Activated naive CD4-positive, alpha-beta T cell treated with anti-CD3 and anti-CD28 coated beads, Interleukin-2, amount 10 ng/mL, durations not matched to agents 7 days and 5 days (primary cell): ENCODE measurements around the gene NOTCH4.
"Not testable (repeated sequence)": the region's sequence is repeated elsewhere in the genome, so short reads cannot be mapped to it uniquely, and the experiment has no call there.

Experiments used
- CTCF ChIA-PET: fragments of 350-600 bp; sonication (Branson Sonifier 250); formaldehyde crosslinking; loops from one replicate; lab custom pipeline; 2021; ENCODE audit warnings: antibody characterized with exemption; lab: Charles Lee
- DNase-seq: peaks from one replicate; pipeline ENCODE4 v3.0.0-alpha.2; 2020
- H3K27ac Mint-ChIP-seq: one replicate; pipeline ENCODE4 v1.8.0; 2021; ENCODE audit warnings: mild to moderate bottlenecking, moderate library complexity, mixed read lengths
- H3K27me3 Mint-ChIP-seq: one replicate; pipeline ENCODE4 v1.8.0; 2021; ENCODE audit warnings: mild to moderate bottlenecking, mixed read lengths
- H3K36me3 Mint-ChIP-seq: one replicate; pipeline ENCODE4 v1.8.0; 2021; ENCODE audit warnings: mixed read lengths
- H3K4me1 Mint-ChIP-seq: one replicate; pipeline ENCODE4 v1.8.0; 2021; ENCODE audit warnings: mixed read lengths
- H3K4me3 Mint-ChIP-seq: one replicate; pipeline ENCODE4 v1.8.0; 2021; ENCODE audit warnings: mild to moderate bottlenecking, moderate library complexity, mixed read lengths
- H3K9me3 Mint-ChIP-seq: one replicate; pipeline ENCODE4 v1.8.0; 2021; ENCODE audit warnings: mixed read lengths

NOTCH4 gene

GRCh38 chr6:32223258-32224235 is at the start of gene NOTCH4:
NOTCH4 (minus strand) TSS chr6:32224067; CDS start chr6:32223928, 139 bp downstream.
- H3K4me1 Mint-ChIP-seq = no peaks in the 10 kb centered on the region
- peaks cover 19% of the 10 kb centered on the region for H3K27me3 Mint-ChIP-seq
- no peak within 1 kb of the TSS for H3K4me3 Mint-ChIP-seq

GRCh38 chr6:32271429-32271828 is 47.6 kb upstream of the NOTCH4 start:
- Mint-ChIP-seq H3K27me3 (peaks cover 23% of the 10 kb centered on the region), H3K9me3 (peaks cover 2% of the 10 kb centered on the region), H3K4me3 (peak overlapping the region; percentile 4), H3K4me1 (peaks cover 30% of the 10 kb centered on the region), H3K27ac (peak overlapping the region; percentile 74), H3K36me3 (peaks cover 9% of the 10 kb centered on the region)
- CTCF ChIA-PET = interaction anchor here (0.8 kb wide), 1 partner anchor 17 kb away, joined by 10 read pairs; no protein-coding TSS in a partner anchor
- no peak for DNase-seq

More at GRCh38 chr6:32223258-32224235, at the start of gene NOTCH4:
- no peaks in the 10 kb centered on the region for H3K9me3 Mint-ChIP-seq
- H3K36me3 Mint-ChIP-seq = no peaks in the 10 kb centered on the region
- DNase-seq = no peak
- H3K27ac Mint-ChIP-seq = peak within 1 kb of the TSS; percentile 30
- CTCF ChIA-PET = interaction anchor here (0.8 kb wide), 1 partner anchor 104 kb away, joined by 3 read pairs; no protein-coding TSS in a partner anchor

DNA sequence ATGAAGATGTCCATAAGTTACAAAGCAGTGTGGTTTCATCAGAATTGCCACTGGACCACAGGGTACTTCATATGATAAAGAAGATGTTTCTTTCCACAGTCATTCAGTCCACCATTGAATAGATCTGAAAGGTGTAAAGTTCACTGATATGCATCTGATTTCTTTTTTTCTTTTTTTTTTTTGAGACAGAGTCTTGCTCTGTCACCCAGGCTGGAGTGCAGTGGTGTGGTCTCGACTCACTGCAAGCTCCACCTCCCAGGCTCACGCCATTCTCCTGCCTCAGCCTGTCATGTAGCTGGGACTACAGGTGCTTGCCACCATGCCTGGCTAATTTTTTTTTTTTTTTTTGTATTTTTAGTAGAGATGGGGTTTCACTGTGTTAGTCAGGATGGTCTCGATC is 44.6 kb upstream of the NOTCH4 start:
- H3K36me3 Mint-ChIP-seq = peaks cover 11% of the 10 kb centered on the region
- H3K4me3 Mint-ChIP-seq, DNase-seq, H3K27ac Mint-ChIP-seq, H3K9me3 Mint-ChIP-seq, CTCF ChIA-PET: not testable (repeated sequence)
- H3K4me1 Mint-ChIP-seq = peaks cover 27% of the 10 kb centered on the region
- H3K27me3 Mint-ChIP-seq = peaks cover 23% of the 10 kb centered on the region

DNA sequence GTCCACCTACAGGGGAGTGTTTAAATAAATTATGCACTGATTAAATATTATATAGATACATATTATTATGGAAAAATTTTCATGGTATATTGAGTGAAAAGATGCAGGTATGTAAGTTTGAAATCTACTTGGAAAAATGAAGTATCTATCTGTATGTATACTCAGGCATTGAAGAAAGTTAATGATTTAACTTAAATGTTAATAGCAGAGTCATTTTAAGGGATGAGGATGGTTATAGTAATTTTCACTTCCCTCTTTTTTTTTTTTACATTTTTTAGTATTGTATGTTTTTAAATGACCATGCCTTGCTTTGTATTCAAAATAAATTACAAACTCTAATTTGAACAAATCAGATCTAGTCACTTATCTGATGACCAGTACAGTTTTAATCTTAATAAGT is 43.2 kb upstream of the NOTCH4 start:
- CTCF ChIA-PET = no interaction called here
- H3K27me3 Mint-ChIP-seq = peaks cover 25% of the 10 kb centered on the region
- peaks cover 5% of the 10 kb centered on the region for H3K9me3 Mint-ChIP-seq
- H3K36me3 Mint-ChIP-seq = peaks cover 7% of the 10 kb centered on the region
- peaks cover 15% of the 10 kb centered on the region for H3K4me1 Mint-ChIP-seq
- no peak overlapping the region for H3K4me3 Mint-ChIP-seq
- no peak for DNase-seq
- no peak overlapping the region for H3K27ac Mint-ChIP-seq

- H3K9me3 Mint-ChIP-seq, DNase-seq, H3K36me3 Mint-ChIP-seq, H3K27ac Mint-ChIP-seq, H3K4me3 Mint-ChIP-seq, CTCF ChIA-PET: not testable (repeated sequence)
- Mint-ChIP-seq H3K4me1 (peaks cover 21% of the 10 kb centered on the region), H3K27me3 (peaks cover 31% of the 10 kb centered on the region)
Observed at GRCh38 chr6:32257262-32257661, 33.4 kb upstream of the NOTCH4 start.

DNA sequence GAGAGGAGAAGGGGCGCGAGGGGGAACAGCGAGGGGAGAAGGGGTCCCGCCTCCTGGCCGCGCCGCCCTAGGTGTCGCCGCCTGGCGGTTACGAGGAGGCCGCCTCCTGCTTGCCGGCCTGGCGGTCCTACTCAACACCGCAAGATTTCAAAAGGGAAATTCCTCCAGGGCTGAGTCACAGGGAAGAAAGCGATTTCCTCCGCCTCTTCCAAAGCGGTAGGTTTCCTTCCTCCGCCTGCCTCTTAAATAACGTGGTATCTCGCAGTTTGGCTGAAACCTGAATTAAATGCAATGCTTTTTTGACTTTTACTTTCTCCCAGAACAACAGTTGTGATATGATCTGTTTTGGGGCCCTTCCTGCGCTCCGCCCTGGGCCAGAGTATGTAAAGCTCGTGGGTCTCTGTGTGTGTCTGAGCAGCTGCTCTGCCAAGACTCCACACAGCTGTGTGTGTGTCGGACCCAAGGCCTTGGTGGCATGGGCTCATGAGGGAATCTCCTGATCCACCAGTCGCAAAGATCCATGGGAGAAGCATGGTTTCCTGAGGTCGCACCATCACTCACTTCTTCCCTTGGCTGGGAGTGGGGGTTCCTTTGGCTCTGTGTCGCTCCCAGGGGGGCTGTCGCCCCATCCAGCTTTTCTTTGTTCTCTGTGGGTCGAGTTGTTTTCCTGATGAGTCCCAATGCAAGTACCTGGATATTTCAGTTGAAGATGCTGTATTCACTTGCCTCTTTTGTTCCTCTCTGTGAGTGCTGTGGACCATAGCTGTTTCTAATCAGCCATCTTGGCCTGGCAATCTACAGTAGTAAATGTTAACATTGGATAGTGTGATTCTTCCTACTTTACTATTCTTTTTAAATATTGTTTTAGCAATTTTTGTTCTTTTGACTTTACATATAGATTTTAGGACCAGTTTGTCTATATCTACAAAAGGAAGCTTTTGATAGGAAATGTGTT is 31.6 kb upstream of the NOTCH4 start:
- DNase-seq = peak; percentile 52
- CTCF ChIA-PET = interaction anchor here (0.6 to 3.0 kb wide), 6 partner anchors 10 to 969 kb away, joined by 3 to 20 read pairs (median 4); no protein-coding TSS in a partner anchor
- H3K36me3 Mint-ChIP-seq = no peaks in the 10 kb centered on the region
- H3K27ac Mint-ChIP-seq = no peak overlapping the region
- peaks cover 23% of the 10 kb centered on the region for H3K27me3 Mint-ChIP-seq
- peaks cover 26% of the 10 kb centered on the region for H3K4me1 Mint-ChIP-seq
- H3K9me3 Mint-ChIP-seq = peaks cover 1% of the 10 kb centered on the region
- no peak overlapping the region for H3K4me3 Mint-ChIP-seq

GRCh38 chr6:32254761-32255198 is 30.9 kb upstream of the NOTCH4 start:
- H3K4me3 Mint-ChIP-seq = no peak overlapping the region
- no peak overlapping the region for H3K27ac Mint-ChIP-seq
- CTCF ChIA-PET = interaction anchor here (0.6 to 3.0 kb wide), 5 partner anchors 9 to 970 kb away, joined by 3 to 20 read pairs (median 3); no protein-coding TSS in a partner anchor
- H3K9me3 Mint-ChIP-seq = peaks cover 3% of the 10 kb centered on the region
- DNase-seq = no peak
- H3K4me1 Mint-ChIP-seq = peaks cover 26% of the 10 kb centered on the region
- no peaks in the 10 kb centered on the region for H3K36me3 Mint-ChIP-seq
- peaks cover 23% of the 10 kb centered on the region for H3K27me3 Mint-ChIP-seq

GRCh38 chr6:32252331-32253009 is 28.6 kb upstream of the NOTCH4 start:
- no peak overlapping the region for H3K4me3 Mint-ChIP-seq
- CTCF ChIA-PET = interaction anchor here (0.8 to 1.0 kb wide), 2 partner anchors 57 to 681 kb away, joined by 3 read pairs; no protein-coding TSS in a partner anchor
- no peak overlapping the region for H3K27ac Mint-ChIP-seq
- peaks cover 9% of the 10 kb centered on the region for H3K9me3 Mint-ChIP-seq
- no peaks in the 10 kb centered on the region for H3K36me3 Mint-ChIP-seq
- H3K4me1 Mint-ChIP-seq = peaks cover 26% of the 10 kb centered on the region
- H3K27me3 Mint-ChIP-seq = peaks cover 10% of the 10 kb centered on the region
- no peak for DNase-seq

GRCh38 chr6:32249262-32249661 is 25.4 kb upstream of the NOTCH4 start:
- Mint-ChIP-seq H3K4me1 (peaks cover 21% of the 10 kb centered on the region), H3K4me3 (no peak overlapping the region), H3K9me3 (peaks cover 8% of the 10 kb centered on the region), H3K36me3 (no peaks in the 10 kb centered on the region), H3K27me3 (peaks cover 9% of the 10 kb centered on the region), H3K27ac (no peak overlapping the region)
- CTCF ChIA-PET = interaction anchor here (0.8 to 1.0 kb wide), 3 partner anchors 159 to 451 kb away, joined by 3 read pairs; no protein-coding TSS in a partner anchor
- no peak for DNase-seq

- Mint-ChIP-seq H3K27me3 (peaks cover 22% of the 10 kb centered on the region), H3K4me3 (no peak overlapping the region), H3K9me3 (peaks cover 8% of the 10 kb centered on the region), H3K4me1 (peaks cover 16% of the 10 kb centered on the region), H3K27ac (no peak overlapping the region), H3K36me3 (no peaks in the 10 kb centered on the region)
- CTCF ChIA-PET = no interaction called here
- DNase-seq = no peak
Observed at GRCh38 chr6:32247401-32247800, 23.5 kb upstream of the NOTCH4 start.

DNA sequence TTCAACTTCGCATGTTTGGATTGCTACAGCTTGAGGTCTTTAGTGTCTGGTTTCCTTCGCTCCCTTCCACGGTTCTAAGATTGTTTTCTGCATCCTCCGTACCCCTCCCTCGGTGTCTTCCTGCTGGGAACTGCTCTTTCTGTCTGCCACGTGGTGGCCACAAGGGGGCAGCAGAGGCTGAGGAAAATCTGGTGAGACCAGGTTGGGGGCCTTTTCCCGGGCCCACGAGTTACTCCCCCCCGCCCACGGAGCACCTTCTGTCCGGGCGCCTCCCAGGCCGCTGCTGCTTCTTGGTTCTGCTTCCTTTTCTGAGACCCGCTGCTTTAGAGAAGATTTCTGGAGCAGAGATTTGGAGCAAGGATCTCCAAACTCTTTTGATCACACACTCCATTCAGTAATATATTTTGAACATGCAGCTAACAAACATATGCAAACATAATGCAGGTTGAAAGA is 21.1 kb upstream of the NOTCH4 start:
- H3K9me3 Mint-ChIP-seq = peaks cover 8% of the 10 kb centered on the region
- H3K27me3 Mint-ChIP-seq = peaks cover 27% of the 10 kb centered on the region
- H3K4me3 Mint-ChIP-seq = peak overlapping the region; percentile 19
- H3K27ac Mint-ChIP-seq = no peak overlapping the region
- peak; percentile 81 for DNase-seq
- H3K4me1 Mint-ChIP-seq = peaks cover 27% of the 10 kb centered on the region
- CTCF ChIA-PET = interaction anchor here (0.6 to 2.3 kb wide), 13 partner anchors 10 to 1082 kb away, joined by 3 to 20 read pairs (median 3); partner anchors contain the start of gene BTNL2
- H3K36me3 Mint-ChIP-seq = no peaks in the 10 kb centered on the region

DNA sequence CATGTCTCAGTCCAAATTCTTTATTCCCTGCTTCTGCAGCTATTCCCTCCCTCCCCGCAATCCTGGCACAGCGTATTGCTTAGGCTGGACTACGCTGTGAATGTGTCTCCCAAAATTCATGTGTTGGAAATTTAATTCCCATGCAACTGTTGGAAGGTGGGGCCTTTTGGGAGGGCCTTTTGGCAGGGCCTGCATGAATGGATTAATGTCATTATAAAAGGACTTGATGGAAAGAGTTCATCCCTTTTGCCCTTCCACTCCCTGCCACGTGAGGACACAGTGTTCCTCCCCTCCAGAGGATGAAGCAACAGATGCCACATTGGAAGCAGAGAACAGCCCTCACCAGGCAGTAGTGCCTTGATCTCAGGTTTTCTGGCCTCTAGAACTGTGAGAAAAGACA is 20.4 kb upstream of the NOTCH4 start:
- Mint-ChIP-seq H3K9me3 (peaks cover 3% of the 10 kb centered on the region), H3K4me3 (no peak overlapping the region), H3K27me3 (peaks cover 27% of the 10 kb centered on the region), H3K27ac (no peak overlapping the region), H3K4me1 (peaks cover 27% of the 10 kb centered on the region), H3K36me3 (no peaks in the 10 kb centered on the region)
- CTCF ChIA-PET = interaction anchor here (0.6 to 2.3 kb wide), 7 partner anchors 157 to 1083 kb away, joined by 3 to 7 read pairs (median 3); partner anchors contain the start of gene BTNL2
- no peak for DNase-seq

- H3K27me3 Mint-ChIP-seq = peaks cover 27% of the 10 kb centered on the region
- H3K36me3 Mint-ChIP-seq, H3K9me3 Mint-ChIP-seq, H3K27ac Mint-ChIP-seq, CTCF ChIA-PET, DNase-seq, H3K4me3 Mint-ChIP-seq: not testable (repeated sequence)
- H3K4me1 Mint-ChIP-seq = peaks cover 27% of the 10 kb centered on the region
Observed at GRCh38 chr6:32242318-32242813, 18.5 kb upstream of the NOTCH4 start.
